SK-N-SH (cell line): ENCODE data around the gene DNAH3.
"Not testable (repeated sequence)": the region's sequence is repeated elsewhere in the genome, so short reads cannot be mapped to it uniquely, and the experiment has no call there.

ENCODE experiments used
- CTCF ChIP-seq: fragments of 200-600 bp; sonication (generic); IDR thresholded peaks from 2 replicates; pipeline ENCODE4 v1.6.1; 2017; ENCODE audit warnings: antibody characterized with exemption, mild to moderate bottlenecking, moderate library complexity
- YY1 ChIP-seq: IDR thresholded peaks from 2 replicates; pipeline ENCODE4 v1.4.0; 2012; ENCODE audit warnings: low read depth, mild to moderate bottlenecking

- not testable (repeated sequence) for TF ChIP-seq YY1, CTCF
Measured at GRCh38 chr16:20929676-20930364, 220.8 kb downstream of the DNAH3 start.
